Panc1 (cell line): ENCODE measurements around the gene GSC. TPM values are rescaled to one million over a fixed set of nuclear protein-coding genes. Genes with fewer than 3 reads are reported as not detected.

Source experiments
- ATAC-seq: fragments of 200-7000 bp; cut with Tn5 transposase; 2 replicates; pipeline ENCODE4 v1.9.1; 2020; ENCODE audit warnings: mild to moderate bottlenecking, moderate library complexity
- BruUV-seq: library from RNA; stranded (reverse); fragments of 400-500 nt; replicated peaks from 2 replicates; lab custom pipeline; 2021; lab: Mats Ljungman, UMichigan
- CTCF ChIA-PET: fragments of 300-600 bp; sonication (Branson Sonifier 250); formaldehyde crosslinking; loops from one replicate; lab custom pipeline; 2022; ENCODE audit warnings: antibody characterized with exemption; lab: Charles Lee
- POLR2A ChIA-PET: fragments of 300-600 bp; sonication (Branson Sonifier 250); formaldehyde crosslinking; loops from one replicate; lab custom pipeline; 2022; ENCODE audit warnings: antibody characterized with exemption; lab: Charles Lee
- DNase-seq: peaks from one replicate; pipeline ENCODE4 v3.0.0-alpha.2; 2010; ENCODE audit warnings: low read depth, low spot score
- H3K27ac ChIP-seq: 2 replicates; pipeline ENCODE4 v1.5.1; 2011; ENCODE audit warnings: mild to moderate bottlenecking, low read length, inconsistent platforms
- H3K27me3 ChIP-seq: fragments of 200-500 bp; sonication (Bioruptor generic); 2 replicates; pipeline ENCODE4 v1.6.0; 2014; ENCODE audit warnings: low read length, inconsistent platforms; ENCODE audit not compliant: control insufficient read depth, insufficient read depth
- H3K36me3 ChIP-seq: fragments of 200-500 bp; sonication (Bioruptor generic); 2 replicates; pipeline ENCODE4 v1.5.1; 2014; ENCODE audit warnings: inconsistent platforms, mild to moderate bottlenecking, low read length, moderate library complexity; ENCODE audit not compliant: control insufficient read depth, insufficient read depth
- H3K4me1 ChIP-seq: 2 replicates; pipeline ENCODE4 v1.5.1; 2011; ENCODE audit warnings: inconsistent platforms, mild to moderate bottlenecking, low read length, moderate library complexity; ENCODE audit not compliant: control insufficient read depth, insufficient read depth
- H3K4me3 ChIP-seq, 2 experiments: 2 replicates each; pipeline ENCODE4 v1.5.1; 2011 to 2012; ENCODE audit warnings: low read depth in 2 of 2, low read length in 2 of 2, mild to moderate bottlenecking in 2 of 2, inconsistent platforms in 1 of 2, moderate library complexity in 1 of 2
- H3K9me3 ChIP-seq: fragments of 200-500 bp; sonication (Bioruptor generic); 2 replicates; pipeline ENCODE4 v1.5.1; 2014; ENCODE audit warnings: low read depth, mild to moderate bottlenecking, inconsistent platforms, low read length, moderate library complexity; ENCODE audit not compliant: control insufficient read depth, insufficient read depth
- POLR2AphosphoS5 ChIP-seq: IDR thresholded peaks from 2 replicates; pipeline ENCODE4 v1.6.1; 2012; ENCODE audit warnings: mild to moderate bottlenecking, low read depth, low read length, moderate library complexity
- REST ChIP-seq, 2 experiments: IDR thresholded peaks; 2 replicates each; pipeline ENCODE4 v1.6.1; 2011 to 2012; ENCODE audit warnings: low read depth in 2 of 2, control low read depth in 1 of 2, low read length in 1 of 2, mild to moderate bottlenecking in 1 of 2, moderate library complexity in 1 of 2; ENCODE audit not compliant: insufficient read depth in 1 of 2
- SIN3A ChIP-seq: IDR thresholded peaks from 2 replicates; pipeline ENCODE4 v1.6.1; 2012; ENCODE audit warnings: low read depth, mild to moderate bottlenecking, low read length, moderate library complexity, borderline replicate concordance; ENCODE audit not compliant: insufficient read depth
- TCF7L2 ChIP-seq: IDR thresholded peaks from 2 replicates; pipeline ENCODE4 v1.6.1; 2011; ENCODE audit warnings: mild to moderate bottlenecking, low read depth, low read length, inconsistent platforms
- in situ Hi-C: cut with HindIII; loops from 2 replicates; pipeline ENCODE4 v1.10.0; 2016; ENCODE audit warnings: low sequenced_read_pairs, low pct_unique_long_range_greater_than_20kb
- intact Hi-C: fragments of 100-400 bp; cut with micrococcal nuclease; formaldehyde crosslinking; loops from one replicate; pipeline ENCODE4 v1.10.0; 2022; ENCODE audit not compliant: unreplicated experiment
- total RNA-seq: library from RNA; stranded (reverse); gene quantifications from one replicate; pipeline ENCODE4 v1.2.1, GENCODE V29; 2021; ENCODE audit not compliant: unreplicated experiment
- TF ChIP-seq, protein P1 (sequence below): fragments of 450-650 bp; IDR thresholded peaks from 2 replicates; pipeline ENCODE4 v1.5.1; 2017; ENCODE audit warnings: mild to moderate bottlenecking

GSC gene
- total RNA-seq, 1 experiment from 2014 or later, result not detected

DNA sequence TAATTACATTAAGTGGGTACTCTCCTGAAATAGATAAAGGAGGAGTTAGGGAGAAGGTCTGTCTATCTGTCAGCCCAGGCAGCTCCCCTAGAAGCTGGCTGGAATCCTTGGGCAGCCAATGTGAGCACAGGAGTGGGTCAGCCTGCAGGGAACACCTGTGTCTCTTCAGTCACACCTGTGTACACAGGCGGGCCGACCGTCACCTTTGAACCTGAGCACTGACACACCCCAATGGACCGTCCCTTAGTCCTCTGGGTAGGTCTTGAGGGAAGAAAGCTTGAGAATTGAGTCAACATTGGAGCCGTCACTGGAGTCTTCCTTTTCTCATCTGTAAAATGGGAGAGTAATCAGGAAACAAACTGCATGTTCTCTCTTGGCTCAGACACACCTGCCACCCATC lies 9.8 kb upstream of the GSC start:
- ChIA-PET POLR2A (no interaction called here), CTCF (no interaction called here)
- intact Hi-C loops, result no loop called here
- H3K27me3 ChIP-seq, result no peaks in the 10 kb centered on the region; the same call in 1 of the 2 replicates
- H3K4me3 ChIP-seq, result no peak overlapping the region
- H3K9me3 ChIP-seq, result no peaks in the 10 kb centered on the region
- no TSS peak for BruUV-seq
- no peaks in the 10 kb centered on the region for H3K4me1 ChIP-seq
- no peak overlapping the region for H3K27ac ChIP-seq
- no peak for TF ChIP-seq REST (IDR thresholded peaks at IDR 0.05; ENCODE audit: insufficient read depth in 1 of 2, low read depth in 2 of 2, low read length in 1 of 2)
- TF ChIP-seq, protein P1, sequence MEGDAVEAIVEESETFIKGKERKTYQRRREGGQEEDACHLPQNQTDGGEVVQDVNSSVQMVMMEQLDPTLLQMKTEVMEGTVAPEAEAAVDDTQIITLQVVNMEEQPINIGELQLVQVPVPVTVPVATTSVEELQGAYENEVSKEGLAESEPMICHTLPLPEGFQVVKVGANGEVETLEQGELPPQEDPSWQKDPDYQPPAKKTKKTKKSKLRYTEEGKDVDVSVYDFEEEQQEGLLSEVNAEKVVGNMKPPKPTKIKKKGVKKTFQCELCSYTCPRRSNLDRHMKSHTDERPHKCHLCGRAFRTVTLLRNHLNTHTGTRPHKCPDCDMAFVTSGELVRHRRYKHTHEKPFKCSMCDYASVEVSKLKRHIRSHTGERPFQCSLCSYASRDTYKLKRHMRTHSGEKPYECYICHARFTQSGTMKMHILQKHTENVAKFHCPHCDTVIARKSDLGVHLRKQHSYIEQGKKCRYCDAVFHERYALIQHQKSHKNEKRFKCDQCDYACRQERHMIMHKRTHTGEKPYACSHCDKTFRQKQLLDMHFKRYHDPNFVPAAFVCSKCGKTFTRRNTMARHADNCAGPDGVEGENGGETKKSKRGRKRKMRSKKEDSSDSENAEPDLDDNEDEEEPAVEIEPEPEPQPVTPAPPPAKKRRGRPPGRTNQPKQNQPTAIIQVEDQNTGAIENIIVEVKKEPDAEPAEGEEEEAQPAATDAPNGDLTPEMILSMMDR, result no peak
- no peak for TF ChIP-seq SIN3A
- TF ChIP-seq TCF7L2, result no peak
- TF ChIP-seq POLR2AphosphoS5, result no peak
- ATAC-seq, result no peak
- DNase-seq, result no peak
- in situ Hi-C loops, result no loop called here
- no peaks in the 10 kb centered on the region for H3K36me3 ChIP-seq

GRCh38 chr14:94775871-94776210 lies 5.9 kb upstream of the GSC start:
- Histone ChIP-seq H3K36me3 (no peaks in the 10 kb centered on the region), H3K27ac (no peak overlapping the region), H3K4me3 (no peak overlapping the region), H3K9me3 (no peaks in the 10 kb centered on the region), H3K27me3 (peaks cover 4% of the 10 kb centered on the region; the same call in 1 of the 2 replicates), H3K4me1 (no peaks in the 10 kb centered on the region)
- intact Hi-C loops (no loop called here), in situ Hi-C loops (no loop called here)
- BruUV-seq, result no TSS peak
- no peak for ATAC-seq
- CTCF ChIA-PET, result no interaction called here
- TF ChIP-seq, protein P1, result no peak
- TF ChIP-seq POLR2AphosphoS5 (no peak), SIN3A (no peak), REST (IDR thresholded peaks at IDR 0.05; ENCODE audit: insufficient read depth in 1 of 2, low read depth in 2 of 2, low read length in 1 of 2) (no peak)
- DNase-seq, result no peak
- POLR2A ChIA-PET, result no interaction called here
